ENCODE measurements around the gene MRPS25. TPM values are rescaled to one million over a fixed set of nuclear protein-coding genes. Genes with fewer than 3 reads are reported as not detected.

Gene MRPS25
- total and polyA plus RNA-seq, 2 experiments from 2014 or later: 42.1 to 96.9 TPM

- H3K9me3 ChIP-seq (ENCODE audit: low read depth): no peaks in the 10 kb centered on the region
- H3K36me3 ChIP-seq: peaks cover 52% of the 10 kb centered on the region
- no peaks in the 10 kb centered on the region for H3K4me1 ChIP-seq (ENCODE audit: low read depth)
- H3K27me3 ChIP-seq: no peaks in the 10 kb centered on the region
- DNase-seq (ENCODE audit: low read depth in 1 of 2, low spot score in 1 of 2): peak in 1 of 2 donors; percentile 3
- TF ChIP-seq, protein P1, sequence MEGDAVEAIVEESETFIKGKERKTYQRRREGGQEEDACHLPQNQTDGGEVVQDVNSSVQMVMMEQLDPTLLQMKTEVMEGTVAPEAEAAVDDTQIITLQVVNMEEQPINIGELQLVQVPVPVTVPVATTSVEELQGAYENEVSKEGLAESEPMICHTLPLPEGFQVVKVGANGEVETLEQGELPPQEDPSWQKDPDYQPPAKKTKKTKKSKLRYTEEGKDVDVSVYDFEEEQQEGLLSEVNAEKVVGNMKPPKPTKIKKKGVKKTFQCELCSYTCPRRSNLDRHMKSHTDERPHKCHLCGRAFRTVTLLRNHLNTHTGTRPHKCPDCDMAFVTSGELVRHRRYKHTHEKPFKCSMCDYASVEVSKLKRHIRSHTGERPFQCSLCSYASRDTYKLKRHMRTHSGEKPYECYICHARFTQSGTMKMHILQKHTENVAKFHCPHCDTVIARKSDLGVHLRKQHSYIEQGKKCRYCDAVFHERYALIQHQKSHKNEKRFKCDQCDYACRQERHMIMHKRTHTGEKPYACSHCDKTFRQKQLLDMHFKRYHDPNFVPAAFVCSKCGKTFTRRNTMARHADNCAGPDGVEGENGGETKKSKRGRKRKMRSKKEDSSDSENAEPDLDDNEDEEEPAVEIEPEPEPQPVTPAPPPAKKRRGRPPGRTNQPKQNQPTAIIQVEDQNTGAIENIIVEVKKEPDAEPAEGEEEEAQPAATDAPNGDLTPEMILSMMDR (IDR thresholded peaks at IDR 0.05; ENCODE audit: low read depth, low read length): no peak
- no peak overlapping the region for H3K4me3 ChIP-seq
- no peak overlapping the region for H3K27ac ChIP-seq
Measured at GRCh38 chr3:15081960-15082664, 17.0 kb upstream of the MRPS25 start.

DNA sequence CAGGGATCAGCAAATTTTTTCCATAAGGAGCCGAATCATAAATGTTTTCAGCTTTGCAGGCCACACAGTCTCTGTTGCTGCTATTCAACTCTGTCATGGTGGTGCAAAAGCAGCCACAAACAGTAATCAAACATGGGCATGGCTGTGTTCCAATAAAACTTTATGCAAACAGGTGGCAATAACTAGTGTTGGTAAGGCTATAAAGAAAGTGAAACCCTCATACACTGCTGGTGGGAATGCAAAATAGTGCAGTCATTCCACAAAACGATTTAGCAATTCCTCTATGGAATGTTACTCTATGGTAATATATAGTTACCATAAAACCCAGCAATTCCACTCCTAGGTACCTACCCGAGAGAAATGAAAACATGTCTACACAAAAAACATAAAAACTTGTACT lies 14.0 kb upstream of the MRPS25 start:
- no peaks in the 10 kb centered on the region for H3K4me1 ChIP-seq (ENCODE audit: low read depth)
- TF ChIP-seq, protein P1 (IDR thresholded peaks at IDR 0.05; ENCODE audit: low read depth, low read length): no peak
- H3K36me3 ChIP-seq: peaks cover 63% of the 10 kb centered on the region

GRCh38 chr3:15074500-15074899 lies 9.4 kb upstream of the MRPS25 start:
- no peak for DNase-seq (ENCODE audit: low read depth in 1 of 2, low spot score in 1 of 2)
- TF ChIP-seq, protein P1 (IDR thresholded peaks at IDR 0.05; ENCODE audit: low read depth, low read length): no peak
- Histone ChIP-seq H3K27ac (no peak overlapping the region), H3K36me3 (peaks cover 46% of the 10 kb centered on the region), H3K4me1 (ENCODE audit: low read depth) (no peaks in the 10 kb centered on the region), H3K9me3 (ENCODE audit: low read depth) (no peaks in the 10 kb centered on the region), H3K27me3 (no peaks in the 10 kb centered on the region), H3K4me3 (no peak overlapping the region)

More for the DNA sequence above, 14.0 kb upstream of the MRPS25 start:
- no peaks in the 10 kb centered on the region for H3K27me3 ChIP-seq
- DNase-seq (ENCODE audit: low read depth in 1 of 2, low spot score in 1 of 2): no peak
- H3K4me3 ChIP-seq: no peak overlapping the region
- H3K9me3 ChIP-seq (ENCODE audit: low read depth): no peaks in the 10 kb centered on the region
- H3K27ac ChIP-seq: no peak overlapping the region

DNA sequence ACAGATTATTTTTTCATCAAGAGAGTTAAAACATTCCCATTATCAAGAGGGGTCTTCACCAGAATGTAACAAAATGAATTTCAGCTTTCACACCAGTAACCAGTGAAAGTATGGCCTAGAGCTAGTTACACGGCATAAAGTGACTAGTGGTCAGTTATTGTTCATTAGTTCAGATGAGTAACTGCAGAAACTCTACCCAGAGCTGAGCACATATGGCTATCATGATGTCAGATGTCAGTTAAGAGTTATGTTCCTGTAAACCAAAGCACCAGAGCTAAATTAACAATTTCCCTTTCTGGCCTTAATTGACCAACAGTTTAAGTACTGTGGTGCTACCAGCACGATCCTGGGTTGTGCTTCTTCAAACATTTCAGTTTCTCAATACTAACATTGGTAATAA lies 6.6 kb upstream of the MRPS25 start:
- Histone ChIP-seq H3K27me3 (no peaks in the 10 kb centered on the region), H3K36me3 (peaks cover 28% of the 10 kb centered on the region), H3K27ac (no peak overlapping the region), H3K4me3 (no peak overlapping the region), H3K9me3 (ENCODE audit: low read depth) (no peaks in the 10 kb centered on the region), H3K4me1 (ENCODE audit: low read depth) (no peaks in the 10 kb centered on the region)
- TF ChIP-seq, protein P1 (IDR thresholded peaks at IDR 0.05; ENCODE audit: low read depth, low read length): no peak
- DNase-seq (ENCODE audit: low read depth in 1 of 2, low spot score in 1 of 2): no peak

DNA sequence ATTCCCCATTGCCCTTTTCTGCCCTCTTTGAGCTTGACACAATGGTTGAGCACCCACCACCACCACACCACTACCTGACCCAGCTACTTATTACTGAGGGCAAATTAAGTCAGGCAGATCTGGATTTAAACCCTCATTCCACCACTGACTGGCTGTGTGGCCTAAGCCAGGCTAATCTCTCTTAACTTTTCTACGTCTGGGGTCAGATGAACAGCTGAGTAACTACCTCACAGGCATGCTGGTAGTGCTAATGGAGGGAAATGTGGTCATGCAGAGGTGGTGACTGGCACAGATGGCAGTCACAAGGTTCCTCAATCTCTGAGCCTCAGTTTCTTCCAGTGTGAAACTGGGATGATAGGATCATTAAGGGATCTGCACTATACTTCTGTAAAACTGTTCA lies 4.3 kb upstream of the MRPS25 start:
- H3K36me3 ChIP-seq: peaks cover 8% of the 10 kb centered on the region
- H3K4me3 ChIP-seq: no peak overlapping the region
- H3K4me1 ChIP-seq (ENCODE audit: low read depth): no peaks in the 10 kb centered on the region
- H3K27ac ChIP-seq: no peak overlapping the region
- TF ChIP-seq, protein P1 (IDR thresholded peaks at IDR 0.05; ENCODE audit: low read depth, low read length): no peak
- no peaks in the 10 kb centered on the region for H3K9me3 ChIP-seq (ENCODE audit: low read depth)
- no peak for DNase-seq (ENCODE audit: low read depth in 1 of 2, low spot score in 1 of 2)
- H3K27me3 ChIP-seq: no peaks in the 10 kb centered on the region

Data from cardiac muscle cell (in vitro differentiated cells and primary cell).